K562 (cell line): ENCODE results near the gene ENDOU. TPM values are rescaled to one million over a fixed set of nuclear protein-coding genes. Genes with fewer than 3 reads are reported as not detected.

ENCODE experiments used
- ATAC-seq: fragments of 200-7000 bp; cut with Tn5 transposase; 3 replicates; pipeline ENCODE4 v1.9.1; 2020; ENCODE audit warnings: moderate library complexity
- BruUV-seq: library from RNA; stranded (reverse); fragments of 400-500 nt; replicated peaks from 2 replicates; lab custom pipeline; 2021; lab: Mats Ljungman, UMichigan
- CTCF ChIA-PET: fragments of 300-600 bp; formaldehyde crosslinking; extraction: SDS; loops from one replicate; lab custom pipeline; 2021; ENCODE audit warnings: low intra/inter-chr PET ratio; lab: Yijun Ruan, JAX
- POLR2A ChIA-PET: fragments of 300-600, 350-650 bp; sonication (Branson Sonifier 250); formaldehyde crosslinking; extraction: SDS; loops from one replicate; lab custom pipeline; 2021; ENCODE audit warnings: antibody characterized with exemption, inconsistent platforms; lab: Yijun Ruan, JAX
- DNase-seq, 4 experiments: peaks; one replicate each; pipeline versions ENCODE4 v3.0.0 to v3.0.0-alpha.2; 2011 to 2018; ENCODE audit warnings: low spot score in 3 of 4, mixed read lengths in 3 of 4; ENCODE audit errors: extremely low read depth in 1 of 4
- FAIRE-seq: peaks from 2 replicates; lab custom pipeline; 2011; peaks lifted over from hg19 to GRCh38; lab: Jason Lieb, UNC
- H2AFZ ChIP-seq: 2 replicates; pipeline ENCODE4 v1.6.0; 2011; ENCODE audit warnings: low read depth, low read length, control low read depth, inconsistent platforms
- H3K27ac ChIP-seq: fragments of 200-600 bp; 3 replicates; pipeline ENCODE4 v1.8.0; 2011; ENCODE audit warnings: low read depth, mild to moderate bottlenecking, control low read depth, inconsistent platforms, low read length, moderate library complexity, mixed read lengths; ENCODE audit errors: extremely low read depth
- H3K27me3 ChIP-seq, 2 experiments: fragments of 300-600 bp in 1 of 2; 2 replicates in 1 of 2; 3 replicates in 1 of 2; pipeline versions ENCODE4 v1.6.0 to v1.8.0; 2011; ENCODE audit warnings: inconsistent platforms in 2 of 2, low read length in 2 of 2, mild to moderate bottlenecking in 1 of 2, mixed read lengths in 1 of 2, moderate library complexity in 1 of 2; ENCODE audit not compliant: control insufficient read depth in 2 of 2, insufficient read depth in 2 of 2
- H3K36me3 ChIP-seq: fragments of 300-600 bp; 3 replicates; pipeline ENCODE4 v1.8.0; 2011; ENCODE audit warnings: mild to moderate bottlenecking, low read length, inconsistent platforms; ENCODE audit not compliant: control insufficient read depth, insufficient read depth
- H3K4me1 ChIP-seq, 2 experiments: fragments of 200-600 bp in 1 of 2; replicated peaks in 1 of 2; 2 replicates in 1 of 2; 3 replicates in 1 of 2; pipeline versions ENCODE4 v1.5.1 to v1.8.0; 2011; ENCODE audit warnings: inconsistent platforms in 2 of 2, low read length in 2 of 2, mild to moderate bottlenecking in 1 of 2, mixed read lengths in 1 of 2, moderate library complexity in 1 of 2; ENCODE audit not compliant: control insufficient read depth in 2 of 2, insufficient read depth in 2 of 2
- H3K4me2 ChIP-seq: 2 replicates; pipeline ENCODE4 v1.6.1; 2011; ENCODE audit warnings: low read length, control low read depth, inconsistent platforms, mixed read lengths; ENCODE audit not compliant: insufficient read depth
- H3K4me3 ChIP-seq: fragments of 200-600 bp; sonication (generic), shearing (Covaris generic); 2 replicates; pipeline ENCODE4 v1.5.1; 2016; ENCODE audit warnings: control low read depth, inconsistent platforms
- H3K79me2 ChIP-seq: fragments of 200-600 bp; 3 replicates; pipeline ENCODE4 v1.8.0; 2011; ENCODE audit warnings: low read length, inconsistent platforms; ENCODE audit not compliant: control insufficient read depth, insufficient read depth
- H3K9ac ChIP-seq, 2 experiments: 2 replicates each; pipeline versions ENCODE4 v1.6.0 to v1.6.1; 2011; ENCODE audit warnings: low read depth in 2 of 2, low read length in 2 of 2, control low read depth in 1 of 2, inconsistent platforms in 1 of 2, mild to moderate bottlenecking in 1 of 2, mixed read lengths in 1 of 2; ENCODE audit not compliant: insufficient read depth in 1 of 2
- H3K9me1 ChIP-seq: one replicate; pipeline ENCODE4 v1.6.0; 2011; ENCODE audit warnings: inconsistent platforms, mild to moderate bottlenecking, low read length, moderate library complexity; ENCODE audit not compliant: control insufficient read depth, insufficient read depth
- H3K9me3 ChIP-seq: replicated peaks from 2 replicates; pipeline ENCODE4 v1.5.1; 2011; ENCODE audit warnings: low read depth, low read length, inconsistent platforms; ENCODE audit not compliant: control insufficient read depth, insufficient read depth
- H4K20me1 ChIP-seq: replicated peaks from 2 replicates; pipeline ENCODE4 v1.6.1; 2011; ENCODE audit warnings: low read length, inconsistent platforms, mixed read lengths; ENCODE audit not compliant: control insufficient read depth, insufficient read depth
- CBFA2T2 ChIP-seq: fragments of 450-650 bp; conservative IDR thresholded peaks from 2 replicates; pipeline ENCODE4 v1.6.1; 2017; ENCODE audit warnings: mild to moderate bottlenecking
- CREM ChIP-seq: IDR thresholded peaks from 2 replicates; pipeline ENCODE4 v1.6.1; 2014; ENCODE audit warnings: antibody characterized with exemption, low read depth
- ETV1 ChIP-seq: fragments of 450-650 bp; conservative IDR thresholded peaks from 2 replicates; pipeline ENCODE4 v1.6.1; 2016; ENCODE audit warnings: missing genetic modification characterization, control low read depth, low read depth, missing compliant biosample characterization
- GABPA ChIP-seq: fragments of 200-800 bp; sonication (Bioruptor generic); conservative IDR thresholded peaks from 2 replicates; pipeline ENCODE4 v1.6.1; 2016; ENCODE audit warnings: low read depth, missing genetic modification characterization, missing compliant biosample characterization
- RAD51 ChIP-seq: fragments of 450-650 bp; IDR thresholded peaks from 2 replicates; pipeline ENCODE4 v1.7.1; 2016; ENCODE audit warnings: low read depth, mild to moderate bottlenecking, borderline replicate concordance
- RBFOX2 ChIP-seq: fragments of 200-400 bp; formaldehyde crosslinking; IDR thresholded peaks from 2 replicates; pipeline ENCODE4 v1.6.1; 2017; ENCODE audit warnings: low read depth, mild to moderate bottlenecking, low read length, moderate library complexity
- TAF1 ChIP-seq: IDR thresholded peaks from 2 replicates; pipeline ENCODE4 v1.6.1; 2011; ENCODE audit warnings: mild to moderate bottlenecking, low read length, moderate library complexity; ENCODE audit not compliant: insufficient read depth, control insufficient read depth, severe bottlenecking; ENCODE audit errors: extremely low read depth
- TFE3 ChIP-seq: fragments of 450-650 bp; formaldehyde crosslinking; IDR thresholded peaks from 2 replicates; pipeline ENCODE4 v1.4.0; 2020; ENCODE audit warnings: mild to moderate bottlenecking, mixed read lengths
- USF2 ChIP-seq: sonication (generic); formaldehyde crosslinking; IDR thresholded peaks from 2 replicates; pipeline ENCODE4 v1.5.0; 2020; ENCODE audit warnings: missing genetic modification reagents
- WGBS: fragments of 100-300 bp; shearing (Covaris generic); methylation state at CpG from one replicate; pipeline ENCODE4 v1.1.6; 2016; ENCODE audit warnings: low coverage, mixed read lengths; ENCODE audit not compliant: insufficient coverage; ENCODE audit errors: missing lambda C conversion rate; 5-methylcytosine and 5-hydroxymethylcytosine counted together
- in situ Hi-C: fragments of 300-500 bp; cut with MboI; formaldehyde crosslinking; loops from 4 replicates; pipeline ENCODE4 v1.15.0; 2018; ENCODE audit warnings: inconsistent platforms, mixed read lengths
- intact Hi-C: fragments of 100-400 bp; cut with micrococcal nuclease; formaldehyde crosslinking; loops from 2 replicates; pipeline ENCODE4 v1.14.2; 2022
- polyA plus RNA-seq, 8 experiments: library from polyadenylated mRNA; depleted of rRNA in 4 of 8; stranded (reverse) in 5 of 8; unstranded in 3 of 8; fragments of >200 nt; fragmentation: Nextera tagmentation in 2 of 8; fragmentation: Illumina TruSeq in 1 of 8; extraction: Ambion mirVana in 2 of 8; extraction: Trizol in 1 of 8; gene quantifications; 2 replicates each; pipeline versions ENCODE4 v1.2.1 to v1.2.3, GENCODE V29; 2011 to 2014; ENCODE audit warnings: inconsistent platforms in 1 of 8, missing spikeins in 1 of 8
- total RNA-seq, 7 experiments: library from RNA; depleted of rRNA in 6 of 7; stranded (reverse); fragments of >200 nt in 6 of 7; fragmentation: Illumina TruSeq in 2 of 7; extraction: Trizol in 2 of 7; gene quantifications; 2 replicates each; pipeline versions ENCODE4 v1.2.1 to v1.2.3, GENCODE V29; 2011 to 2021; ENCODE audit warnings: low replicate concordance in 1 of 7

Gene ENDOU
- total and polyA plus RNA-seq, 9 of the 15 experiments (the other 6 are each of a cell fraction or from before 2014, with no cell fraction given) = 0.03 TPM; not detected in 8

- no peak overlapping the region for H3K27ac ChIP-seq
- no peak overlapping the region for H2AFZ ChIP-seq
- ATAC-seq = peak; percentile 21; the same call in 1 of the 3 replicates
- no peak overlapping the region for H3K4me2 ChIP-seq
- no peaks in the 10 kb centered on the region for H3K9me3 ChIP-seq
- intact Hi-C loops = no loop called here
- H3K4me1 ChIP-seq = peaks cover 10 to 23% of the 10 kb centered on the region in 2 experiments; a peak in 4 of 5 replicates
- no peak overlapping the region for H3K9ac ChIP-seq
- no peak overlapping the region for H3K4me3 ChIP-seq
- ChIA-PET CTCF (no interaction called here), POLR2A (interaction anchor here (0.7 kb wide), 1 partner anchor 10 kb away, joined by 3 read pairs; no protein-coding TSS in a partner anchor)
- TF ChIP-seq ETV1 (tag) = 0 out of 2 replicates have a peak, but pooled peaks have one; percentile 39
- peak; percentile 82 for TF ChIP-seq USF2 (CRISPR knock-in tag)
- peak; percentile 77 for TF ChIP-seq TFE3 (CRISPR knock-in tag)
- TF ChIP-seq RBFOX2 = no peak
- TF ChIP-seq GABPA (tag) = 0 out of 2 replicates have a peak, but pooled peaks have one; percentile 41
- 0 out of 2 replicates have a peak, but pooled peaks have one; percentile 12 for TF ChIP-seq CBFA2T2
- TF ChIP-seq TAF1 = no peak
- peak; percentile 73 for TF ChIP-seq RAD51
- 0 out of 2 replicates have a peak, but pooled peaks have one; percentile 9 for TF ChIP-seq CREM
- in situ Hi-C loops = no loop called here
- H3K36me3 ChIP-seq = no peaks in the 10 kb centered on the region
- no peaks in the 10 kb centered on the region for H3K9me1 ChIP-seq
- no peak for DNase-seq
- no peak for FAIRE-seq
- H4K20me1 ChIP-seq = no peaks in the 10 kb centered on the region
- BruUV-seq = no TSS peak
- peaks cover 14 to 20% of the 10 kb centered on the region in 2 experiments; a peak in 4 of 5 replicates for H3K27me3 ChIP-seq
- 57% methylated on average over 11 of the region's 11 CpGs for WGBS
- H3K79me2 ChIP-seq = no peaks in the 10 kb centered on the region
These were observed 28.0 kb upstream of the ENDOU start for GRCh38 chr12:47753021-47754001.
